ENCODE data around the gene ZNF117. TPM values are rescaled to one million over a fixed set of nuclear protein-coding genes. Genes with fewer than 3 reads are reported as not detected.
"Not testable (repeated sequence)": the region's sequence is repeated elsewhere in the genome, so short reads cannot be mapped to it uniquely, and the experiment has no call there.

ZNF117 gene
- total RNA-seq, 1 experiment from 2014 or later: 7.2 TPM

DNA sequence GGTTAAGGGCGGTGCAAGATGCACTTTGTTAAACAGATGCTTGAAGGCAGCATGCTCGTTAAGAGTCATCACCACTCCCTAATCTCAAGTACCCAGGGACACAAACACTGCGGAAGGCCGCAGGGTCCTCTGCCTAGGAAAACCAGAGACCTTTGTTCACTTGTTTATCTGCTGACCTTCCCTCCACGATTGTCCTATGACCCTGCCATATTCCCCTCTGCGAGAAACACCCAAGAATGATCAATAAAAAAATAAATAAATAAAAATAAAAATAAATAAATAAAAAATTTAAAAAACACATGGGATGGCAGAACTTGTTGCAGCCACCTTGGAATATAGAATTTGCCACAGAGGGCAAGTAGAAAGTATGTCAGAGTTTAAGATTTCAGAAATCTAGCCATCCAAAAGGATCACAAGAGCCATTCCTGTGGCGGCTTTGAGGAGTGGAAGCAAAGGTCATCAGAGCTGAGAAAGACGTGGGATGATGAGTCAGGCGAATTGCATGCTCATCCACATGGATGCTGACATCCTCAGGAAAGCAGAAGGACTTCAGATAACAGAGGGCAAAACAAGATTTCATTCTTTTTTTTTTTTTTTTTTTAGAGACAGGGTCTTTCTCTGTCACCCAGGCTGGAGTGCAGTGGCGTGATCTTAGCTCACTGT, 43.4 kb upstream of the ZNF117 start:
- H3K27ac Mint-ChIP-seq (ENCODE audit: unreplicated experiment); H3K4me3 Mint-ChIP-seq (ENCODE audit: unreplicated experiment); H3K4me1 Mint-ChIP-seq (ENCODE audit: low read depth, unreplicated experiment); H3K27me3 Mint-ChIP-seq (ENCODE audit: insufficient read depth, unreplicated experiment); H3K4me1 ChIP-seq; H3K36me3 Mint-ChIP-seq (ENCODE audit: insufficient read depth, unreplicated experiment); H3K36me3 ChIP-seq (ENCODE audit: control insufficient read depth, insufficient read depth, low read length); H3K27me3 ChIP-seq (replicated peaks; ENCODE audit: control insufficient read depth, insufficient read depth, low read length); CTCF ChIA-PET; H3K4me3 ChIP-seq (ENCODE audit: low read depth, low read length); H3K9me3 ChIP-seq; BruUV-seq (replicated peaks): not testable (repeated sequence)
- DNase-seq: peak in 1 of 2 experiments; percentile 46
- POLR2A ChIA-PET: interaction anchor here (0.7 kb wide), 1 partner anchor 27 kb away, joined by 9 read pairs; no protein-coding TSS in a partner anchor
- H3K9me3 Mint-ChIP-seq (ENCODE audit: unreplicated experiment): peaks cover 13% of the 10 kb centered on the region
- intact Hi-C loops (cut with micrococcal nuclease; ENCODE audit: unreplicated experiment): loop anchor here (10.0 kb wide), 1 partner anchor 79 kb away; no protein-coding TSS in a partner anchor

- H3K4me3 Mint-ChIP-seq (ENCODE audit: unreplicated experiment); H3K4me1 Mint-ChIP-seq (ENCODE audit: low read depth, unreplicated experiment); H3K27ac Mint-ChIP-seq (ENCODE audit: unreplicated experiment); H3K27me3 Mint-ChIP-seq (ENCODE audit: insufficient read depth, unreplicated experiment); H3K36me3 Mint-ChIP-seq (ENCODE audit: insufficient read depth, unreplicated experiment); H3K9me3 ChIP-seq; H3K27me3 ChIP-seq (replicated peaks; ENCODE audit: control insufficient read depth, insufficient read depth, low read length); DNase-seq; POLR2A ChIA-PET; CTCF ChIA-PET; BruUV-seq (replicated peaks); H3K4me1 ChIP-seq; H3K4me3 ChIP-seq (ENCODE audit: low read depth, low read length); H3K36me3 ChIP-seq (ENCODE audit: control insufficient read depth, insufficient read depth, low read length): not testable (repeated sequence)
- intact Hi-C loops (cut with micrococcal nuclease; ENCODE audit: unreplicated experiment): loop anchor here (10.0 kb wide), 1 partner anchor 79 kb away; no protein-coding TSS in a partner anchor
- H3K9me3 Mint-ChIP-seq (ENCODE audit: unreplicated experiment): peaks cover 13% of the 10 kb centered on the region
These were observed 42.6 kb upstream of the ZNF117 start for GRCh38 chr7:65033391-65033790.

- H3K4me3 Mint-ChIP-seq (ENCODE audit: unreplicated experiment); DNase-seq; H3K9me3 ChIP-seq; H3K27ac Mint-ChIP-seq (ENCODE audit: unreplicated experiment); H3K27me3 ChIP-seq (replicated peaks; ENCODE audit: control insufficient read depth, insufficient read depth, low read length); H3K27me3 Mint-ChIP-seq (ENCODE audit: insufficient read depth, unreplicated experiment); POLR2A ChIA-PET; BruUV-seq (replicated peaks); H3K4me1 Mint-ChIP-seq (ENCODE audit: low read depth, unreplicated experiment); CTCF ChIA-PET; intact Hi-C loops (cut with micrococcal nuclease; ENCODE audit: unreplicated experiment); H3K9me3 Mint-ChIP-seq (ENCODE audit: unreplicated experiment); H3K36me3 ChIP-seq (ENCODE audit: control insufficient read depth, insufficient read depth, low read length); H3K36me3 Mint-ChIP-seq (ENCODE audit: insufficient read depth, unreplicated experiment); H3K4me1 ChIP-seq; H3K4me3 ChIP-seq (ENCODE audit: low read depth, low read length): not testable (repeated sequence)
These were observed 34.2 kb upstream of the ZNF117 start for GRCh38 chr7:65025023-65025422.

GRCh38 chr7:65020978-65021377, 30.1 kb upstream of the ZNF117 start:
- DNase-seq: peak; percentile 25 to 43
- H3K36me3 Mint-ChIP-seq (ENCODE audit: insufficient read depth, unreplicated experiment); H3K36me3 ChIP-seq (ENCODE audit: control insufficient read depth, insufficient read depth, low read length); intact Hi-C loops (cut with micrococcal nuclease; ENCODE audit: unreplicated experiment); H3K4me3 Mint-ChIP-seq (ENCODE audit: unreplicated experiment); H3K27me3 ChIP-seq (replicated peaks; ENCODE audit: control insufficient read depth, insufficient read depth, low read length); CTCF ChIA-PET; H3K4me1 Mint-ChIP-seq (ENCODE audit: low read depth, unreplicated experiment); H3K27me3 Mint-ChIP-seq (ENCODE audit: insufficient read depth, unreplicated experiment); H3K9me3 Mint-ChIP-seq (ENCODE audit: unreplicated experiment); H3K9me3 ChIP-seq; H3K4me1 ChIP-seq; POLR2A ChIA-PET; BruUV-seq (replicated peaks); H3K4me3 ChIP-seq (ENCODE audit: low read depth, low read length); H3K27ac Mint-ChIP-seq (ENCODE audit: unreplicated experiment): not testable (repeated sequence)

DNA sequence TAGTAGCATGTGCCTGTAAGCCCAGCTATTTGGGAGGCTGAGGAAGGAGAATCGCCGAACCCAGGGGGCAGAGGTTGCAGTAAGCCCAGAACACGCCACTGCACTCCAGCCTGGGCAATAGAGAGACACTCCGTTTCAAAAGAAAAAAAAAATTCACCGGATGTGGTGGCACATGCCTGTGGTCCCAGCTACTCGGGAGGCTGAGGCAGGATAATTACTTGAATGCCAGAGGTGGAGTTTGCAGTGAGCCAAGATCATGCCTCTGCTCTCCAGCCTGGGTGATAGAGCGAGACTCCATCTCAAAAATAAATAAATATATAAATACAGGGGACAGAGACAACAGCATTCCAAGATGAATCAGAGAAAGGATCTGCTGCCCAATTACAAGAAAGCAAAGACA, 19.0 kb upstream of the ZNF117 start:
- H3K4me1 Mint-ChIP-seq (ENCODE audit: low read depth, unreplicated experiment); H3K4me3 ChIP-seq (ENCODE audit: low read depth, low read length); CTCF ChIA-PET; H3K9me3 ChIP-seq; H3K4me1 ChIP-seq; H3K27ac Mint-ChIP-seq (ENCODE audit: unreplicated experiment); H3K27me3 Mint-ChIP-seq (ENCODE audit: insufficient read depth, unreplicated experiment); intact Hi-C loops (cut with micrococcal nuclease; ENCODE audit: unreplicated experiment); H3K9me3 Mint-ChIP-seq (ENCODE audit: unreplicated experiment); H3K27me3 ChIP-seq (replicated peaks; ENCODE audit: control insufficient read depth, insufficient read depth, low read length); POLR2A ChIA-PET; DNase-seq; H3K4me3 Mint-ChIP-seq (ENCODE audit: unreplicated experiment); BruUV-seq (replicated peaks); H3K36me3 ChIP-seq (ENCODE audit: control insufficient read depth, insufficient read depth, low read length): not testable (repeated sequence)
- H3K36me3 Mint-ChIP-seq (ENCODE audit: insufficient read depth, unreplicated experiment): peaks cover 17% of the 10 kb centered on the region

- H3K36me3 ChIP-seq (ENCODE audit: control insufficient read depth, insufficient read depth, low read length); H3K4me3 ChIP-seq (ENCODE audit: low read depth, low read length); H3K27me3 Mint-ChIP-seq (ENCODE audit: insufficient read depth, unreplicated experiment); H3K27ac Mint-ChIP-seq (ENCODE audit: unreplicated experiment); H3K9me3 Mint-ChIP-seq (ENCODE audit: unreplicated experiment); H3K4me3 Mint-ChIP-seq (ENCODE audit: unreplicated experiment); POLR2A ChIA-PET; CTCF ChIA-PET; H3K4me1 Mint-ChIP-seq (ENCODE audit: low read depth, unreplicated experiment); H3K9me3 ChIP-seq; H3K4me1 ChIP-seq; BruUV-seq (replicated peaks); DNase-seq; H3K27me3 ChIP-seq (replicated peaks; ENCODE audit: control insufficient read depth, insufficient read depth, low read length); intact Hi-C loops (cut with micrococcal nuclease; ENCODE audit: unreplicated experiment): not testable (repeated sequence)
- H3K36me3 Mint-ChIP-seq (ENCODE audit: insufficient read depth, unreplicated experiment): peaks cover 21% of the 10 kb centered on the region
These were observed 18.6 kb upstream of the ZNF117 start for GRCh38 chr7:65009394-65009793.

DNA sequence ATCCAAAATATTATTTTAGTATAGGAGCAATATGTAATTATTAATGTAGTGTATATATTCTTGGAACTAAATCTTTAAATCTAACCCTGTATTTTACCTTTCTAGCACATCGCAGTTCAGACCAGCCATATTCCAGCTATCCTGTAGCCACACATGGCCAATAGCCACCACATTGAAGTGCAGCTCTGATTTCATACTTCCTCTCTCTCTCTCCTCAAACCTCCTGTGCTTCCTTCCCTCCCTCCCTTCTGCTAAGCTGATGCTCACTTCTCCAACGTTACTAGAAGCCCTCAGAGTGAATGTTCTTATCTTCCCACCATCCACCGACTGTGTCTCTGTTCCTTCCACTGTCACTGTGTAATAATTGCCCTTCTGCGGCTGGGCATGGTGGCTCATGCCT, 16.2 kb upstream of the ZNF117 start:
- peaks cover 23% of the 10 kb centered on the region for H3K9me3 ChIP-seq
- ChIA-PET POLR2A (interaction anchor here (0.5 to 1.8 kb wide), 5 partner anchors 19 to 366 kb away, joined by 3 to 13 read pairs (median 9); partner anchors contain the start of gene ZNF92), CTCF (interaction anchor here (1.0 to 1.3 kb wide), 2 partner anchors 31 to 119 kb away, joined by 3 to 7 read pairs; no protein-coding TSS in a partner anchor)
- H3K4me1 Mint-ChIP-seq (ENCODE audit: low read depth, unreplicated experiment): peaks cover 14% of the 10 kb centered on the region
- H3K27me3 ChIP-seq (replicated peaks; ENCODE audit: control insufficient read depth, insufficient read depth, low read length); H3K27me3 Mint-ChIP-seq (ENCODE audit: insufficient read depth, unreplicated experiment); intact Hi-C loops (cut with micrococcal nuclease; ENCODE audit: unreplicated experiment); BruUV-seq (replicated peaks); H3K4me1 ChIP-seq; H3K36me3 ChIP-seq (ENCODE audit: control insufficient read depth, insufficient read depth, low read length); DNase-seq; H3K4me3 ChIP-seq (ENCODE audit: low read depth, low read length): not testable (repeated sequence)
- peaks cover 44% of the 10 kb centered on the region for H3K36me3 Mint-ChIP-seq (ENCODE audit: insufficient read depth, unreplicated experiment)
- peak overlapping the region; percentile 95 for H3K27ac Mint-ChIP-seq (ENCODE audit: unreplicated experiment)
- H3K9me3 Mint-ChIP-seq (ENCODE audit: unreplicated experiment): peaks cover 10% of the 10 kb centered on the region
- H3K4me3 Mint-ChIP-seq (ENCODE audit: unreplicated experiment): peak overlapping the region; percentile 93

All from Caco-2 (cell line).